H1 (cell line): ENCODE measurements around the gene UBAP1. TPM values are rescaled to one million over a fixed set of nuclear protein-coding genes. Genes with fewer than 3 reads are reported as not detected.

Experiments used
- CTCF ChIA-PET: fragments of 300-600 bp; sonication (Branson Sonifier 250); formaldehyde crosslinking; loops from one replicate; lab custom pipeline; 2021; ENCODE audit not compliant: partially characterized antibody; lab: Charles Lee
- POLR2A ChIA-PET: fragments of 300-600 bp; sonication (Branson Sonifier 250); formaldehyde crosslinking; loops from one replicate; lab custom pipeline; 2021; ENCODE audit warnings: inconsistent platforms; ENCODE audit not compliant: partially characterized antibody; lab: Charles Lee
- DNase-seq, 2 experiments: peaks; one replicate each; pipeline versions ENCODE4 v3.0.0 to v3.0.0-alpha.2; 2010 to 2022; ENCODE audit warnings: low spot score in 2 of 2, low read depth in 1 of 2, mixed read lengths in 1 of 2
- FAIRE-seq: peaks from 2 replicates; lab custom pipeline; 2011; peaks lifted over from hg19 to GRCh38; lab: Jason Lieb, UNC
- H2AFZ ChIP-seq: 2 replicates; pipeline ENCODE4 v1.8.1; 2012; ENCODE audit warnings: low read length, inconsistent platforms
- H2AK5ac ChIP-seq: 2 replicates; pipeline ENCODE4 v1.6.1; 2013; ENCODE audit warnings: low read depth, low read length
- H2BK120ac ChIP-seq: replicated peaks from 2 replicates; pipeline ENCODE3; 2013; ENCODE audit warnings: low read depth, low read length, inconsistent platforms
- H2BK12ac ChIP-seq: 2 replicates; pipeline ENCODE4 v1.6.1; 2013; ENCODE audit warnings: low read depth, low read length
- H2BK15ac ChIP-seq: 2 replicates; pipeline ENCODE4 v1.6.1; 2013; ENCODE audit warnings: low read length
- H2BK20ac ChIP-seq: 2 replicates; pipeline ENCODE4 v1.6.1; 2013; ENCODE audit warnings: low read length
- H2BK5ac ChIP-seq: 2 replicates; pipeline ENCODE4 v1.6.1; 2013; ENCODE audit warnings: low read depth, low read length
- H3K14ac ChIP-seq: 2 replicates; pipeline ENCODE4 v1.6.1; 2013; ENCODE audit warnings: inconsistent platforms; ENCODE audit not compliant: insufficient read length
- H3K18ac ChIP-seq: 2 replicates; pipeline ENCODE4 v1.6.1; 2013; ENCODE audit warnings: low read length; ENCODE audit errors: extremely low read depth
- H3K23ac ChIP-seq: 2 replicates; pipeline ENCODE4 v1.6.1; 2013; ENCODE audit warnings: inconsistent platforms; ENCODE audit not compliant: insufficient read length
- H3K23me2 ChIP-seq: 2 replicates; pipeline ENCODE4 v1.6.1; 2013; ENCODE audit warnings: low read depth, low read length
- H3K27ac ChIP-seq: 2 replicates; pipeline ENCODE4 v1.6.1; 2011; ENCODE audit warnings: low read depth, low read length, inconsistent platforms
- H3K27me3 ChIP-seq, 4 experiments: replicated peaks in 1 of 4; 1 replicate in 1 of 4; 2 replicates in 3 of 4; pipeline versions ENCODE4 v1.6.1 to v1.8.1; 2011 to 2013; ENCODE audit warnings: low read length in 3 of 4, mild to moderate bottlenecking in 3 of 4, inconsistent platforms in 2 of 4, mixed read lengths in 2 of 4, moderate library complexity in 1 of 4; ENCODE audit not compliant: control insufficient read depth in 3 of 4, insufficient read depth in 3 of 4; ENCODE audit errors: extremely low read depth in 1 of 4
- H3K36me3 ChIP-seq, 4 experiments: 2 replicates each; pipeline versions ENCODE4 v1.6.1 to v1.8.1; 2011 to 2013; ENCODE audit warnings: mild to moderate bottlenecking in 4 of 4, low read length in 3 of 4, moderate library complexity in 2 of 4, control low read depth in 1 of 4, inconsistent platforms in 1 of 4; ENCODE audit not compliant: insufficient read depth in 4 of 4, control insufficient read depth in 2 of 4
- H3K4ac ChIP-seq: replicated peaks from 2 replicates; pipeline ENCODE3; 2013; ENCODE audit warnings: low read length, low read depth, mixed read lengths, inconsistent platforms; ENCODE audit not compliant: insufficient read length
- H3K4me1 ChIP-seq, 4 experiments: replicated peaks in 1 of 4; 1 replicate in 1 of 4; 2 replicates in 3 of 4; pipeline versions ENCODE4 v1.6.1 to v1.8.1; 2011 to 2013; ENCODE audit warnings: low read length in 3 of 4, inconsistent platforms in 2 of 4, mixed read lengths in 1 of 4; ENCODE audit not compliant: insufficient read depth in 4 of 4, control insufficient read depth in 3 of 4
- H3K4me2 ChIP-seq, 2 experiments: 2 replicates each; pipeline versions ENCODE4 v1.6.1 to v1.8.1; 2011 to 2013; ENCODE audit warnings: low read depth in 2 of 2, low read length in 2 of 2, control low read depth in 1 of 2, inconsistent platforms in 1 of 2, mild to moderate bottlenecking in 1 of 2; ENCODE audit not compliant: insufficient read depth in 1 of 2
- H3K4me3 ChIP-seq, 4 experiments: fragments of 200-600, 300-600 bp in 1 of 4; sonication (generic), shearing (Covaris generic), sonication (Bioruptor Twin) in 1 of 4; 2 replicates each; pipeline versions ENCODE4 v1.5.1 to v1.8.1; 2011 to 2016; ENCODE audit warnings: low read length in 4 of 4, low read depth in 3 of 4, control low read depth in 2 of 4, inconsistent platforms in 2 of 4, mild to moderate bottlenecking in 2 of 4, mixed read lengths in 1 of 4, moderate library complexity in 1 of 4; ENCODE audit not compliant: insufficient read depth in 2 of 4; ENCODE audit errors: extremely low read depth in 1 of 4
- H3K56ac ChIP-seq: replicated peaks from 2 replicates; pipeline ENCODE3; 2013; ENCODE audit warnings: low read depth, mild to moderate bottlenecking, mixed read lengths, low read length, inconsistent platforms; ENCODE audit not compliant: insufficient read length
- H3K79me1 ChIP-seq: 2 replicates; pipeline ENCODE4 v1.6.1; 2013; ENCODE audit warnings: low read depth, low read length, control low read depth
- H3K79me2 ChIP-seq, 2 experiments: 2 replicates each; pipeline versions ENCODE4 v1.6.1 to v1.8.1; 2012 to 2013; ENCODE audit warnings: low read length in 2 of 2, mild to moderate bottlenecking in 2 of 2, inconsistent platforms in 1 of 2; ENCODE audit not compliant: insufficient read depth in 2 of 2, control insufficient read depth in 1 of 2
- H3K9ac ChIP-seq, 4 experiments: replicated peaks in 1 of 4; 1 replicate in 1 of 4; 2 replicates in 3 of 4; pipeline versions ENCODE4 v1.6.1 to v1.8.1; 2011 to 2013; ENCODE audit warnings: low read depth in 3 of 4, low read length in 3 of 4, control low read depth in 2 of 4, mild to moderate bottlenecking in 2 of 4, moderate library complexity in 2 of 4, inconsistent platforms in 1 of 4; ENCODE audit errors: extremely low read depth in 1 of 4
- H3K9me3 ChIP-seq, 2 experiments: 2 replicates each; pipeline versions ENCODE4 v1.6.1 to v1.8.1; 2012 to 2013; ENCODE audit warnings: mild to moderate bottlenecking in 2 of 2, moderate library complexity in 2 of 2, control low read depth in 1 of 2, inconsistent platforms in 1 of 2, low read depth in 1 of 2, low read length in 1 of 2, mixed read lengths in 1 of 2; ENCODE audit not compliant: insufficient read depth in 2 of 2
- H4K20me1 ChIP-seq, 2 experiments: replicated peaks in 1 of 2; 2 replicates each; pipeline versions ENCODE3 to v1.8.1; 2011 to 2013; ENCODE audit warnings: inconsistent platforms in 2 of 2, low read length in 2 of 2, mild to moderate bottlenecking in 1 of 2; ENCODE audit not compliant: insufficient read depth in 2 of 2, control insufficient read depth in 1 of 2
- H4K5ac ChIP-seq: 2 replicates; pipeline ENCODE4 v1.6.1; 2013; ENCODE audit warnings: low read length, low read depth, mixed read lengths, inconsistent platforms; ENCODE audit not compliant: insufficient read length
- H4K8ac ChIP-seq: 2 replicates; pipeline ENCODE4 v1.8.0; 2013; ENCODE audit warnings: mild to moderate bottlenecking, moderate library complexity, low read length, inconsistent platforms; ENCODE audit not compliant: insufficient read depth; ENCODE audit errors: extremely low read depth
- H4K91ac ChIP-seq: replicated peaks from 2 replicates; pipeline ENCODE3; 2013; ENCODE audit warnings: low read length, mixed read lengths, inconsistent platforms; ENCODE audit not compliant: insufficient read length
- BRCA1 ChIP-seq: IDR thresholded peaks from 2 replicates; pipeline ENCODE4 v1.6.1; 2012; ENCODE audit warnings: low read depth, low read length, improper control_type of control experiment
- PHF8 ChIP-seq: fragments of 200-600 bp; sonication (generic); conservative IDR thresholded peaks from 2 replicates; pipeline ENCODE4 v1.7.1; 2012; ENCODE audit warnings: low read depth, mild to moderate bottlenecking, inconsistent platforms, low read length, moderate library complexity
- SP2 ChIP-seq: IDR thresholded peaks from 2 replicates; pipeline ENCODE4 v1.6.1; 2012; ENCODE audit warnings: mild to moderate bottlenecking, low read length, inconsistent platforms
- TAF1 ChIP-seq: IDR thresholded peaks from 2 replicates; pipeline ENCODE4 v1.6.1; 2011; ENCODE audit warnings: mild to moderate bottlenecking, low read depth, low read length
- WGBS, 2 experiments: shearing (Covaris generic) in 1 of 2; methylation state at CpG; one replicate each; pipeline versions ENCODE4 v1.1.6 to v1.1.7; 2013 to 2015; ENCODE audit warnings: low lambda C conversion rate in 2 of 2, mixed read lengths in 2 of 2, inconsistent platforms in 1 of 2, low coverage in 1 of 2, missing lambda C conversion rate in 1 of 2; ENCODE audit not compliant: insufficient replicate concordance in 2 of 2, insufficient coverage in 1 of 2, insufficient read length in 1 of 2; ENCODE audit errors: extremely low coverage in 1 of 2, missing lambda C conversion rate in 1 of 2; 5-methylcytosine and 5-hydroxymethylcytosine counted together
- polyA plus RNA-seq, 7 experiments: library from polyadenylated mRNA; depleted of rRNA in 3 of 7; stranded (reverse) in 5 of 7; unstranded in 2 of 7; fragments of >200 nt in 5 of 7; fragments of 200-250 nt in 2 of 7; gene quantifications; 1 replicate in 5 of 7; 2 replicates in 1 of 7; 4 replicates in 1 of 7; pipeline versions ENCODE4 v1.2.1 to v1.2.3, GENCODE V29; 2011 to 2013; ENCODE audit warnings: missing spikeins in 2 of 7, mixed read lengths in 2 of 7
- total RNA-seq: library from RNA; stranded (reverse); fragmentation: NEBNext Ultra II Directional; extraction: Animal tissue kit (Norgen Biotek cat#: 25700); gene quantifications from 2 replicates; pipeline ENCODE4 v1.2.1, GENCODE V29; 2021
- TF ChIP-seq, protein P1 (sequence below): IDR thresholded peaks from 2 replicates; pipeline ENCODE4 v1.6.1; 2011; ENCODE audit warnings: low read depth, mild to moderate bottlenecking, low read length; ENCODE audit not compliant: insufficient read depth

UBAP1 gene
- total and polyA plus RNA-seq, 2 of the 8 experiments (the other 6 are each of a cell fraction or from before 2014, with no cell fraction given) = 31.3 to 31.4 TPM

- H2BK12ac ChIP-seq = no peak overlapping the region
- no peak overlapping the region for H3K4me2 ChIP-seq
- no peak for FAIRE-seq
- H4K91ac ChIP-seq = no peak overlapping the region
- no peak overlapping the region for H2BK120ac ChIP-seq
- DNase-seq = no peak
- H3K9me3 ChIP-seq = no peaks in the 10 kb centered on the region
- no peak overlapping the region for H2BK15ac ChIP-seq
- CTCF ChIA-PET = interaction anchor here (0.8 to 1.3 kb wide), 3 partner anchors 28 to 126 kb away, joined by 3 read pairs; no protein-coding TSS in a partner anchor
- H3K27ac ChIP-seq = no peak overlapping the region
- H3K18ac ChIP-seq = no peak overlapping the region
- H2AFZ ChIP-seq = no peak overlapping the region
- no peak overlapping the region for H3K14ac ChIP-seq
- no peaks in the 10 kb centered on the region; a peak in 1 of 8 replicates for H3K36me3 ChIP-seq
- no peak overlapping the region for H3K9ac ChIP-seq
- H3K79me1 ChIP-seq = peaks cover 4% of the 10 kb centered on the region; the same call in 1 of the 2 replicates
- TF ChIP-seq SP2 (no peak), PHF8 (no peak), BRCA1 (no peak), TAF1 (no peak)
- TF ChIP-seq, protein P1, sequence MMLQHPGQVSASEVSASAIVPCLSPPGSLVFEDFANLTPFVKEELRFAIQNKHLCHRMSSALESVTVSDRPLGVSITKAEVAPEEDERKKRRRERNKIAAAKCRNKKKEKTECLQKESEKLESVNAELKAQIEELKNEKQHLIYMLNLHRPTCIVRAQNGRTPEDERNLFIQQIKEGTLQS = no peak
- TF ChIP-seq, all 59 proteins: peak for 0
- POLR2A ChIA-PET = interaction anchor here (0.9 to 3.7 kb wide), 2 partner anchors 16 to 21 kb away, joined by 4 to 19 read pairs; partner anchors contain the start of gene UBAP1
- H3K23me2 ChIP-seq = no peaks in the 10 kb centered on the region
- H2BK5ac ChIP-seq = no peak overlapping the region
- peaks cover 6 to 12% (median 7%) of the 10 kb centered on the region in 4 experiments; a peak in 6 of 7 replicates for H3K4me1 ChIP-seq
- no peak overlapping the region for H2AK5ac ChIP-seq
- H4K5ac ChIP-seq = no peak overlapping the region
- peaks cover 0 to 80% of the 10 kb centered on the region in 2 experiments; a peak in 3 of 4 replicates for H3K79me2 ChIP-seq
- H3K4ac ChIP-seq = no peak overlapping the region
- H3K23ac ChIP-seq = no peak overlapping the region
- peaks cover 0 to 2% of the 10 kb centered on the region in 2 experiments for H4K20me1 ChIP-seq
- H2BK20ac ChIP-seq = no peak overlapping the region
- no peaks in the 10 kb centered on the region for H3K27me3 ChIP-seq
- no peak overlapping the region for H3K56ac ChIP-seq
- no peak overlapping the region for H3K4me3 ChIP-seq
- WGBS, 2 experiments = 91% methylated on average over 2 of the region's 2 CpGs; no CpG with 5 or more reads in 1 of the 2 experiments
- H4K8ac ChIP-seq = no peak overlapping the region
Measured at GRCh38 chr9:34200092-34200491, 21.2 kb downstream of the UBAP1 start.
